Hematopoietic multipotent progenitor cell treated with erythropoietin and hydrocortisone succinate and interleukin-3 and kit ligand, for 8 days (in vitro differentiated cells): ENCODE data around the gene TSPAN14.

Source experiments
- DNase-seq: peaks from one replicate; pipeline ENCODE4 v3.0.0-alpha.2; 2015

TSPAN14 gene

DNA sequence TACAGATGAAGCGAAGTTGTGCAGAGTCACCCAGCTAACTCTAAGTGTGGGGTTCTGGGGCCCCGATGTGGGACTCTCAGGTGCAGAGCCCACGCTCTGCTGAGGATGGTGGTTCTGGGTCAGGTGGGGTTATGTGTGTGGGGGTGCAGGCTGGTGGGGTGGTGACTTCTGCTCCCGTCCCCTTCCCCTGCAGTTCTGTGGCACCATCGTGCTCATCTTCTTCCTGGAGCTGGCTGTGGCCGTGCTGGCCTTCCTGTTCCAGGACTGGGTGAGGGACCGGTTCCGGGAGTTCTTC is 54.9 kb downstream of the TSPAN14 start:
- DNase-seq, result no peak

DNA sequence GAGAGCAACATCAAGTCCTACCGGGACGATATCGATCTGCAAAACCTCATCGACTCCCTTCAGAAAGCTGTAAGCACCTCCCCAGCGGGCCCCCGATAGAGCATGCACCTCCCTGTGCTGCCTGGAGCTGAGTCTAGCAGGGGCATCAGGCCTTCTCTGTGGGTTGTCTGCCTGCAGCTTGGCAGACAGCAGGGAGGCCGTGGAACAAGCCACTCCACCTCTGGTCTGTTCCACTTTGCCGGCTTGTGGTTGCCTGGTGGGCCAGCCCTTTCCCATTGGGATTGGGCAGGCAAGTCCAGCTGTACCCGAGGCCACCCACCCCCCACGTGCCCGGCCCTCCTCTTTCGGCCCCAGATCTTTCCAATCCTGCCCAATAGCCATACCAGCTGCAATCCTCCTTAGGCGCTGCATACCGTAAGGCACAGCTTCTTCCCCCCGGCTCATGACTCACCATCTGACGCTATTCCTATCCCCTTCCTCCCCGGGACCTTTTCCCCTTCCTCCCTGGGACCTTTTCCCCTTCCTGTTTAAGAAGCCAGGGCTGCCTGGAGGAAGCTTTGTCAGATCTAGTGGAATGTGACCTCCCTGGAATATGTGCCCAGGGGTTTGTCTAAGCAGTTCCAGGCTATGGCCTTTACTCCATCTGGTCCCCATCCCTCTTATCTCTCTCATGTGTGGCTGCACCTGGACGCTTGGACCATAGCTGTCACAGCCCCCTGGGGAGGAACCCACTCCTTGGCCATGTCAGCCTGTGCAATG is 55.5 kb downstream of the TSPAN14 start:
- no peak for DNase-seq

DNA sequence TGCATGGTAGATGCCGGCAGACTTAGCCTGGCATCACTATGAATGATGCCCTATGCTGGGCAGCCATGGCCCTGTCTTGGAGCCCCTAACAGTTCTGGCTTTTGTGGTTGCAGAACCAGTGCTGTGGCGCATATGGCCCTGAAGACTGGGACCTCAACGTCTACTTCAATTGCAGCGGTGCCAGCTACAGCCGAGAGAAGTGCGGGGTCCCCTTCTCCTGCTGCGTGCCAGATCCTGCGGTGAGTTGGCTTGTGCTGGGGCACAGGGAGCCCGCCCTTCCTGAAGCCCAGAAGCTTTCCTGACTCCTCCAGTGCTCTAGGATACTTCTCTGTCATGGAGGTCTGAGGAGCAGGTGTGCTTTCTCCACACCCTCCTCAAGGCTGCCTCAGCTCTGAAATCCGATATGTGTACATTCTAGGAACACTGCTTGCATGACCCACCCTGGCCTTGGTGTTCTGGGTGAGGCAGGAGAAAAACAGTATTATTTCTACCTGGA is 58.0 kb downstream of the TSPAN14 start:
- no peak for DNase-seq

DNA sequence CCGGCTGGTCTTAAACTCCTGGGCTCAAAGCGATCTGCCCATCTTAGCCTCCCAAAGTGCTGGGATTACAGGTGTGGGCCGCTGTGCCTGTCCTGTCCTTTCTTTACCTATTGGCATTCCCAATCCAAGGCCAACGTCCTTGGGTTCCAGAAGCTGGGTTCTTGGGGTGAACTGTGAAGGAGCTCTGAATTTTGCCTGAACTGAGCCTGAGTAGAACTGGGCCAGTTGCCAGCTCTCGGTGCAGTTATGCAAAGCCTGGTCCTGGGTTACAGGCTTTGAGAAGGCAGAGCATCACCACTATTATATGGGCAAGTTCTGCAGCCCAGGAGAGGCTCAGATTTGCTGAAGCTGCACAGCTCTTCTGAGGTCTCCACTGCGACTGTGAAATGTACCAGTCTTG is 59.0 kb downstream of the TSPAN14 start:
- no peak for DNase-seq

DNA sequence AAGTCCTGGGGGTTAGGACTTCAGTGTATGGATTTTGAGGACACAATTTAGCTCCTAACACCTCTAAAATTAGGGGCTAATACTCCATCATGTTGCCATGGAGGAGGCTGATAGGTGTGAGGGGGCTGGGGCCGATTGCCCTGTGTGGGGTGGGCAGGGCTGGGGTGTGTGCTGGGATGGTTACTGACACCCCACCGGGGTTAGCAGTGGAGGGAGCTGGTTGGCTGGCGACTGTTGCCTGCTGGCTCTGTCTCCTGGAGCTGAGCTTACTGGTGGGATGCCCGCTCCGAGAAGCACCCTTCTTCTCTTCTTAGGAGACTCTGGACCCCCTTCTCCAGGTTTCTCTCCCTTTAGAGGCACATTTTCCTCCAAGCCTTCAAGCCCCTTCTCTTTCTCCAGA is 61.4 kb downstream of the TSPAN14 start:
- DNase-seq, result no peak

DNA sequence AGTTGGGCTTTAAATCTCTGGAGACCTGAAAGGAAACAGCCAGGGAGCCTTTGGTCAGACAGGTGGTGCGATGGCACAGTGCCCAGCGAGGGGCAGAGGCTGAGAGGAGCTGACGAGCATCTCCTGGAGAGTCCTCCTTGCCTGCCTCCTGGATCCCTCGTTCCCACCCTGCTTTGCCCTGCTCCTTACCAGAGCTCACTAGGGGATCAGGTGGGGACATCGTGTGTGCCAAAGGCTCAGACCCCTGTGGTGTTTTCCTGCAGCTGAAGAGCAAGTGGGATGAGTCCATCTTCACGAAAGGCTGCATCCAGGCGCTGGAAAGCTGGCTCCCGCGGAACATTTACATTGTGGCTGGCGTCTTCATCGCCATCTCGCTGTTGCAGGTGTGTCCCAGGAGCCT is 61.8 kb downstream of the TSPAN14 start:
- no peak for DNase-seq

DNA sequence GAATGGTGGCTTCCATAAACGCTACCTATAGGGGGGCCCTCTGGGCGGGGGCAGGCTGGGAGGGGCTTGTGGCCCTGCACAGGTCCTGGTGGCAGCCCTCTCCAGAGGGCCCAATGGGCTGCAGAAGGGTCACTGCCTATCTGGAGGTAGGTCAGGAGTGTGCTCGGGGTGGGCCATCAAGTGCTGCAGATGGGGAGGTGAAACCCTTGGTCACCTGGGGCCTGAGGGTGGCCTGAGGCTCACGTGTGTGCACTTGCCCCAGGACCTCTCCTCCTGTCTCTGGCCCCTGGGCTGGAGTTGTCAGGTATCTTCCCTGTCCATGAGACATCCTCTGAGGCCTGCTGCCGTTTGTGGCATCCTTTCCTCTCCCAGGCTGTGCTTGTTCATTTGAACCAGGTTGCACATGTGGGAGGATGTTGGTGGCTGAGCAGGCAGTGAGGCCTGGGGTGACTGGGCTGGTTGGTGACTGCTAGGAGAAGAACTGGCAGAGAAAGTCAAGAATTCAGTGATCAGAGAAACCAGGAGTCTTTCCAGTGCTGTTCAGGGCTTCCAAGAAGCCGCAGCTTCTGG is 62.5 kb downstream of the TSPAN14 start:
- DNase-seq, result no peak

DNA sequence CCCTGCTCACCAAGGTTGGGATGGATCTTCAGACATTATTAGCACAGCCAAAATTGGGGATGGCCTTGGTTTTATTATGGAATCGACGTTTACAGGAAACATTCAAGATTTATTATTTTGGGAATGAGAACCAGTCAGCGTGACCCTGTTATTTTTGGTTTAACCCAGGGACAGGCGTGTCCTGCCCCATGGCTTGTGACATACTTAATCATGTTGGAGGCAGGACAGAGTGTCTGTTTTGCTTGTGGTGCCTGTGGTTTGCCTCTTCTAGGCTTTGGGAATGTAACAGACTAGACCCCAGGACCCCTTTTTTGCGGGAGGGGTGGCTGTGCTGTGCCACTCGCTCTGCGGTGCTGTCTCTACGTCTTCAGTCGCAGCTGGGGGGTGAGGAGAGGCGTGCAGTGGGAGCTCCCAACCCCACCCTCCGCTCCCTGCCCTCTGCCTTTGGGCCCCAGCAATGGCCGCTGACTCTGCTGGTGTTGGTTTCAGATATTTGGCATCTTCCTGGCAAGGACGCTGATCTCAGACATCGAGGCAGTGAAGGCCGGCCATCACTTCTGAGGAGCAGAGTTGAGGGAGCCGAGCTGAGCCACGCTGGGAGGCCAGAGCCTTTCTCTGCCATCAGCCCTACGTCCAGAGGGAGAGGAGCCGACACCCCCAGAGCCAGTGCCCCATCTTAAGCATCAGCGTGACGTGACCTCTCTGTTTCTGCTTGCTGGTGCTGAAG is 63.5 kb downstream of the TSPAN14 start:
- no peak for DNase-seq

DNA sequence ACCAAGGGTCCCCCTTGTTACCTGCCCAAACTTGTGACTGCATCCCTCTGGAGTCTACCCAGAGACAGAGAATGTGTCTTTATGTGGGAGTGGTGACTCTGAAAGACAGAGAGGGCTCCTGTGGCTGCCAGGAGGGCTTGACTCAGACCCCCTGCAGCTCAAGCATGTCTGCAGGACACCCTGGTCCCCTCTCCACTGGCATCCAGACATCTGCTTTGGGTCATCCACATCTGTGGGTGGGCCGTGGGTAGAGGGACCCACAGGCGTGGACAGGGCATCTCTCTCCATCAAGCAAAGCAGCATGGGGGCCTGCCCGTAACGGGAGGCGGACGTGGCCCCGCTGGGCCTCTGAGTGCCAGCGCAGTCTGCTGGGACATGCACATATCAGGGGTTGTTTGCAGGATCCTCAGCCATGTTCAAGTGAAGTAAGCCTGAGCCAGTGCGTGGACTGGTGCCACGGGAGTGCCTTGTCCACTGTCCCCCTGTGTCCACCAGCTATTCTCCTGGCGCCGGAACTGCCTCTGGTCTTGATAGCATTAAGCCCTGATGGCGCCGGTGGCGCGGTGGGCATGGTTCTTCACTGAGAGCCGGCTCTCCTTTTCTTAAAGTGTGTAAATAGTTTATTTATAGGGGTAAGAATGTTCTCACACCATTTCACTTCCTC is 64.2 kb downstream of the TSPAN14 start:
- no peak for DNase-seq

DNA sequence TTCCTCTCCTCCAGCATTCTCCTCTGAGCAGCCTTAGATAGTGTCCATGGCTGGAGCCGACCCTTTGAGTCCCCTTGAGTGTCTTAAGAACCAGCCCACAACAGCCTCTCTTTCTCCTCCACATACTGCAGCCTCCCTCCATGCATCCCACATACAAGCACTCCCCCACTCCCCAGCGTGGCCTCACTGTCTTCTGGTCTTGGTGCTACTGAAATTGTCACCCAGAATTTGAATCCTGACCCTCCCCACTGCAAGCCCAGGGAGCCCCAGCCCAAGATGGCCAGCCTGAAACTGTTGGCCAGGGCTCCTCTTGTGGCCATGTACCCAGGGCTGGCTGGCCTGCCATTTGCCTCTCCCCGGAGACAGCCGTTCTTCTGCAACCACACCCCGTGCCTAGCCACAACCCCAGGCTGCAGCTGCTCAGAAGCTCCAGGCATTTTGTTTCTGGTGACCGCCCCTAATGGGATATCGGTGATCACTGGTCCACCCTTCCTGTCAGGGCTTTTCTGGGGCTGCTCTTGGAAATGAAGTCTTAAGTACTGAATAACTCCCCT is 64.8 kb downstream of the TSPAN14 start:
- DNase-seq, result peak; percentile 74

DNA sequence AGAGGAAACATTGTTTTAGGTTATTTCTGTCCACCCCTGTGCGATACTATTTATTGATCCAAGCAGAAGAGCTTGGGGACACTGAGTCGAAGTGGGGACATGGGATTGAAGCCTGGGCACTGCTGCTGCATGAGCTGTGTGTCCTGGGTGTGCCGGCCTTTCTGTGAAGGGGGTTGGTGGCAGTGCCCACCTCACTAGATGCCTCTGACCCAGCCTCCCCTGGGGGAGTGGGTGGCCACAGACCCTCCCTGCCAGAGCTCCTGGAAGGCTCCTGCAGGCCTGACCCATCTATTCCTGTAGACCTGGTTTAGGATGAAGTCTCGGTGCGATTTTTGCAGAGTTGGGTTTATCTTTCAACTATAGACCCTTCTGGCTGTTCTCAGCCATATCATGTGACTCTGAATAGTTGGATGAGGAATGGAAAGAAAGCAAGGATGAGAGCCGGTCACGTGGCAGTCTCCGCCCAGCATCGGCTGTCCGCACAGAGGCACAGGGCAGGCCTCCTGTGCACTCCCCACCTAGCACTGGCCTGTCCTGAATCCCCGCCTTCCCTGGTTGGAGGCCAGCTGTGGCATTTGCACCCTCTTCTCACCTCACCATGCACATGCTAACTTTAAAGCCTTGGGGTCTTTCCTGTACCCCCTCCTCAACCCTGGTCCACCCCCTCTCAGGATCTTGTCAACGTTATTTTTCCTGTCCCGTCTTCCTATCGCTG is 66.0 kb downstream of the TSPAN14 start:
- DNase-seq, result no peak

DNA sequence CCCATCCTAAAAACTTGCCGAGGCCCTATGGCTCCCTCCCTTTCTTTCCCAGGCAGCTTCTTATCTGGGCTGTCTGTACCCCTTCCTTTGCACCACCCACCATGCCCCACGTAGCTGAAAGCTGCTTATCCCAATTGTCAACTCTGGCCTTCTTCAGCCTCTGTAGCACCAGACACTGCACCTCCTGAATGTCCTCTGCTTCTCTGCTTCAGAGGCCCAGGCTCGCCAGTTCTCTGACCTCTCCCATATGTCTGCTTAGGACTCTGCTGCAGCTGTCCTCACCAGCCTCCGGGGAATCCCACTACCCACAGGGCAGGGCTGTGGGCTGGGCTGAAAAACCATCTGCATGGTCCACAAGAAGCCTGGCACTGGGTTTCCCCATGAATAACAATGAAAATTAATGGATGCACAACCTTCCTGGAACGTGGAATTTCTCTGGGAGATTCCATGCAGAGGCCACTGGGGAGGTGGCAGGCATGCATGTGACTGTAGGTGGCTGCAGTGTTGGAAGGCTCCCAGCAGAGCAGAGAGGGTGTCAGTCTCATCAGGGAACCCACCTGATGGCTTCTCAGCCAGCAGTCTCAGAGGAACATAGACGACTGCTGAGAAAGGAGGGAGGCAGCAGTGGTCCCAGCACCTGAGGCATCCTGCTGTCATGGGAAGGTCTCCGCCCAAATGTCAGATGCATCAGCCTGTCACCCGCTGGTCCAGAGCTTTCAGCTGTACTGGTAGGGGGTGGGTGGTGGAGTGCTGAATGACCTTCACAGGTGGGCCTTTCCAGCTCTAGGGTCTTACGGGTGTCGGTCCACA is 66.8 kb downstream of the TSPAN14 start:
- DNase-seq, result no peak

DNA sequence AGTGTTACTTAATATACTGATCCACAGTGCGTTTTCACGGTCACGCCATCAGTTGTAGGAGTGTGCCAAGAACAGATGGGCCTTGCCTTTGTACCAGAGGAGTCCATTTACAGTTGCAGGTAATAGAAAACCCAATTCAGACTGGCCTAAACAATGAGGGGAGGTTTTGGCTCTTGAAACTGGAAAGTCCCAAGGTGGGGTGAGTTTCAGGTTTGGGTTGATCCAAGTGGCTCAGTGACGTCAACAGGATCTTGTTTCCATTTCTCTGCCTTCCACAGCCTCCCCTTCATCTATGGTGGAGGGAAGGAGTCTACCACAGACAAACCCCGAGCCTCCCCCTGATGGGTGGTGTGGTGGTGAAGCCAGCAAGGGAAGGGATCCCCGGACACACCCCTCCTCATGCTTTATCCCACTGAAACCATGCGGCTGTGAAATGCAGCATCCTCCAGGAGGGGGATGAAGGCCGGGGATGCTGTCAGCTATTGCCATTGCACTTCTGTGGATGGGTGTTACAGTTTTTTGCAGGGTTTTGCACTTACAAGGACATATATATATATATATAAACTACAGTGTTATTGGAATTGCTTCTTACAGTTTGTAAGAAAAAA is 68.8 kb downstream of the TSPAN14 start:
- DNase-seq, result no peak

DNA sequence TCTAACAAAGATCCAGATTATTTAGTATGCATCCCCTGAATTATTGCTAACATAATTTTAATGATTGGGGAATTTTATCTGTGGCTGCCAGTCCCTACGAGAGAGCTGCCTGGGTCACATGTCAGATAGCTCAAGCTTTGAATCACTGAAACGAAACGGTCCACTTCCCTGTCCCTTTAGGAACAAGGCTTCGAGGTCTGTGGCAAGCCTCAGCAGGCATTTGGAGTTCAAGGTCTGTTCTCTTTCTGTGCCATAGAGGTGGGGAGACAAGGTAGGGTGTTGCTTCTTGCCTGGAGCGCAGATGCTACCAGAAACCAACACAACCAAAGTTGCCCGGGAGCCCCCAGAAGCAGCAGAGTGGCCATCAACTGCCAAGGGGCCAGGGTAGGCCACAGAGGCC is 69.7 kb downstream of the TSPAN14 start:
- peak; percentile 27 for DNase-seq

DNA sequence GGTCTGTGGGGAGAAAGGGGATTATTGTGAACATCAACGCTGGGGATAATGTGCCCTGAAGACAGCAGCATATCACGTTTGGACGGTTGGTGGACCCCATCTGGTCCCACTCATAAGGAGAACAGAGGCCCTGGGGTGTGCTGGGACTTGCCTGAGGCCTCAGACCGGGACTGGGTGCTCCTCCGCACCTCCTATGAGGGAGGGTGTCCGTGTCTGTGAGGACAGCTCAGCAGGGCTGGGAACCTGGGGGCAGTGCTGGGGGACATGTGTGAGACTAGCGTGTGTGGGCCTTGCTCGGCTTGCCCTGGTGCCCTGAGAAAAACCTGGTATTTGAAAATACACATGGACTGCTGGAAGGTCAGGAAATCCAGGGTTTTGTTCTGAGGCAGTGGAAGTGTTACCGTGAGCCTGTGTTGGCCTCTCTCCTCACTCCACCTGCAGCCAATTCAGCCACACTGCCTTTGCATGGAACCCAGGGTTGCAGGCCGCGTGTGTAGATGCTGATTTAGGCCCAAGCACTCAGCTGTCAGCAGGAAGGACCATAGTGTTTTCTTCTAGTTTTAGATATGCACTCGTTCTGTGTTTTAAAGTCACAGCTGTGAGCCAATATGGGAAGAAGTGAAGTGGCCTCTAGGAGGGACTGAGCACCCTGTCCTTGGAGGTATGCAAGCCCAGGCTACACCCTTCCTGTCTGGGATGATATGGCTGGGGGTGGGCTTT is 70.2 kb downstream of the TSPAN14 start:
- DNase-seq, result no peak

DNA sequence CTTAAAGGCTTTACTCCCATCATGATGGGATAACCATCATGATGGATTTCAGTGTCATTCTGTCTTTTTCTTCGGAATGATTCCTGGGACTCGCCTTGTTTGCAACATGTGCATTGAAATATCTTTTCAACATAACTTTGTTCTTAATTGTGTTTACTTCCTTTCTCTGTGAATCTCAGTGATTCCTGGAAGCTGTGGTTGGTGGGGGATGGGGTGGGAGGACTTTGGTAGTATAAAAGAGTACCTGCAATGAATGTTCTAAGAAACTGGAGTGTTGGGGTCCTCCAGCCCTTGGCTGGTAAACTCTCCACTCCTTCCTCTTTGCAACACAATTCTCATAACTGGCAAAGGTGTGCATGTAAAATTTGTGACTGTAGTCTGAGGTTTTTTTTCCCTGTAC is 72.1 kb downstream of the TSPAN14 start:
- no peak for DNase-seq

DNA sequence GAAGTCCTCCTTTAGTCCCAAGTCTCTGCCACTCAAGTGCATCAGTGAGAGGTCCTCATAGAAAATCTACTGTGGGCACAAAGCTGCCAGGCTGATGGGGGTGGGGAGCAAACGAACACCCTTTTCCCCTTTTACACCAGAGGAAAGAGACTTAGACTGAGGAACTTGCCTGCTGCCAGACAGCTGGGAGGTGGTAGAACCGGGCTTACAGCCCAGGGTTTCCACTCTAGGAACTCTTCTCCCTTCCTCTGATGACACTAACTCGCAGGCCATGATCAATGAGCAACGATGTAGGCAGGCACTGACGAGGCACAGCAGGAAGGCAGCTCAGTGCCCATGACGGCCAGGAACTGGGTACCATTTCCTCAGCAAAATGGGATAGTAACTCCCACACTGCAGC is 72.6 kb downstream of the TSPAN14 start:
- no peak for DNase-seq

DNA sequence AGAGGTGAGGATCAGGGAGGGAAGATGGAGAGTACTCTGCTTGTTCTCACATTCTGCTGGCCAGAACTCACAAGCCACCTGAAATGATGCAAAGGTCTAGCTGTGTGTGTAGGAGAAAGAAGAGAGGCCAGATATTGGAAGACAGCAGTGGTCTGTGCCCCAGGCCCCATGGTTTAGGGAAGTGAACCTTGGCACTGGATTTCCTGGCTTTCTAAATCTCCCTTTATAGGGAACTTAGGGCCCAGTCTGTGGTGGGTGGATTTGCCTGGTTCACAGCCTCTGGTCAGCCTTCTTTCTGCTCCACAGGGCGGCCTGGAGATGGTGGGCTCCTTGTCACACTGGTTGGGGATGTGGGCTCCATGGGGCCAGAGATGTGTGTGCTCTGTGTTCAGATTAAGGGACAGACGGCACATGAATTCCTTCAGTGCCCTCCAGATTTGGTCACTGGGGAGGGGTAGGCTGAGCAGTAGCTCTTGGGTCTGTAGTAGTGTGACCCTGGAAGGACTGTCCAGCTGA is 74.1 kb downstream of the TSPAN14 start:
- DNase-seq, result no peak

DNA sequence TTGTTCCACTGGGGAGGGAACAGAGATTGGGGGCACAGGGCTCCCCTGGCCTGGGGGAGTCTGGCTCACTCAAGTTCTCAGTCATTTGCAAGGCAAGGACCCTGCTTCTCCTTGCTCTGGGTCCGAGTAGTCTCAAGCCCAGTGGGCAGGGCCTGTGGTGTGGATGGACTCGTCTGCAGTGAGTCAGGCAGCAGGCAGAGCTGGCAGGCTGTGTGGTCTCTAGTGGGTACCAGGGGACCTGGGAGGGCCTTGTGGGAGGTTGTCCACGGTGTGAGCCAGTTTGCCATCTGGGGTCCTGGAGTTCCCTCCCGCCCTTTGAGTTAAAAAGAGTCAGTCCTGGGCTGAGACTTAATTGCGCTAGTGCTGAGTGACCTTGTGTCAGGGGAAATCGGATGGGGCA is 74.8 kb downstream of the TSPAN14 start:
- DNase-seq, result no peak

DNA sequence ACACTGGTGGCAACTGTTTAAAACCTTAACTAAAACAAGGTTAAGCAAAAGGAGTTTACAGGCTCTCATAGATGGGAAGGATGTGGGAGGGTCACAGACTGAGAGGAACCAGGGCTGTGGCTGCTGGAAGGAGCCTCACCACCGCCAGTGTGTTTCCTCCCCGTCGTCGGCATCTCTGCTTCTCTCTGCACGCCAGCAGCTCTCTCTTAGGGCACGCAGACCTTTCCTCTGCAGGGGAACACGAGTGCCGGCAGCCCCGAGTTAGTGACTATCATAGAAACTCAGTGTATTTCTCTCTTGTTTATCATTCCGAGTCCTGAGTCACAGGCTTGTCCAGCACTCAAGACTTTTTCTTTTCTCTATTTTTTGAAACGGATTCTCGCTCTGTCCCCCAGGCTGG is 75.5 kb downstream of the TSPAN14 start:
- DNase-seq, result no peak

DNA sequence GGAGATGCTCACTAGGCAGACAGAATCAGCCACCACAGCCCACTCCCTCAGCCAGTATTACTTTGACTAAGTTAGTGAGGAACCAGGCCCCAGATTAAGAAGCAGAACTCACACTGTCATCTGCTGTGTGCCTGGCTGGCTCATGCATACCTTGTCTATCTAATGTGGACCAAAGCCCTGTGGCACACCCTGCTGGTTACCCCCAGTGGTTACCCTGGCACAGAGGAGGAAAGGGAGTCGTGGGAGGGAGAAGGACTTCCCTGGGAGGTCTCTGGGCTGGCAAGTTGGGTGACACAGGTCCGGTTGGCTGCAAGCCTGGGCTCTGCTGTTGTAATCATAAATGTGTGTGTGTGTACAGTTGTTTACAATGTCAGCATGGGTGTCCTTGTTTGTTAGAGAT is 76.1 kb downstream of the TSPAN14 start:
- DNase-seq, result peak; percentile 66
